ENCODE data around the gene N4BP2L1. TPM values are rescaled to one million over a fixed set of nuclear protein-coding genes. Genes with fewer than 3 reads are reported as not detected.

The N4BP2L1 gene
- total and polyA plus RNA-seq, 2 of the 8 experiments (the other 6 are each of a cell fraction or from before 2014, with no cell fraction given) = 1.3 to 3.1 TPM

GRCh38 chr13:32423592-32423991, 4.3 kb downstream of the N4BP2L1 start:
- H3K4me2 ChIP-seq (ENCODE audit: insufficient read depth in 1 of 2, low read depth in 2 of 2, low read length in 2 of 2) = no peak overlapping the region
- H2BK120ac ChIP-seq (replicated peaks; ENCODE audit: low read depth, low read length) = no peak overlapping the region
- DNase-seq (ENCODE audit: low read depth in 1 of 2, low spot score in 2 of 2) = no peak
- H3K79me1 ChIP-seq (ENCODE audit: low read depth, low read length) = no peaks in the 10 kb centered on the region; the same call in 1 of the 2 replicates
- no peak for FAIRE-seq
- no peak overlapping the region for H4K5ac ChIP-seq (ENCODE audit: insufficient read length, low read depth, low read length)
- no peaks in the 10 kb centered on the region for H3K36me3 ChIP-seq (ENCODE audit: control insufficient read depth in 2 of 4, insufficient read depth in 4 of 4, low read length in 3 of 4)
- H4K8ac ChIP-seq (ENCODE audit: extremely low read depth, insufficient read depth, low read length) = no peak overlapping the region
- peaks cover 5% of the 10 kb centered on the region; the same call in 1 of the 2 replicates for H3K23me2 ChIP-seq (ENCODE audit: low read depth, low read length)
- H3K4me3 ChIP-seq (ENCODE audit: extremely low read depth in 1 of 4, insufficient read depth in 2 of 4, low read depth in 3 of 4, low read length in 4 of 4) = no peak overlapping the region
- H3K14ac ChIP-seq (ENCODE audit: insufficient read length) = no peak overlapping the region
- H2AFZ ChIP-seq (ENCODE audit: low read length) = no peak overlapping the region
- no peak overlapping the region for H3K56ac ChIP-seq (replicated peaks; ENCODE audit: insufficient read length, low read depth, low read length)
- no peak overlapping the region for H3K9ac ChIP-seq (replicated peaks in 1 of 4; ENCODE audit: extremely low read depth in 1 of 4, low read depth in 3 of 4, low read length in 3 of 4)
- no peak overlapping the region for H3K23ac ChIP-seq (ENCODE audit: insufficient read length)
- H2AK5ac ChIP-seq (ENCODE audit: low read depth, low read length) = no peak overlapping the region
- H3K79me2 ChIP-seq (ENCODE audit: control insufficient read depth in 1 of 2, insufficient read depth in 2 of 2, low read length in 2 of 2) = no peaks in the 10 kb centered on the region
- no peak overlapping the region for H2BK20ac ChIP-seq (ENCODE audit: low read length)
- H3K27ac ChIP-seq (ENCODE audit: low read depth, low read length) = no peak overlapping the region
- H2BK12ac ChIP-seq (ENCODE audit: low read depth, low read length) = no peak overlapping the region
- ChIA-PET CTCF (ENCODE audit: partially characterized antibody) (no interaction called here), POLR2A (ENCODE audit: partially characterized antibody) (interaction anchor here (0.8 to 3.1 kb wide), 2 partner anchors 14 to 108 kb away, joined by 3 to 15 read pairs; no protein-coding TSS in a partner anchor)
- TF ChIP-seq SUZ12 (IDR thresholded peaks at IDR 0.05; ENCODE audit: low read length) (no peak), KDM4A (IDR thresholded peaks at IDR 0.05; ENCODE audit: low read depth, low read length, severe bottlenecking) (no peak), USF2 (IDR thresholded peaks at IDR 0.05; ENCODE audit: low read length) (no peak), JUND (IDR thresholded peaks at IDR 0.05; ENCODE audit: low read length) (no peak), CBX8 (IDR thresholded peaks at IDR 0.05; ENCODE audit: borderline replicate concordance, low read depth, low read length) (no peak), CBX5 (IDR thresholded peaks at IDR 0.05; ENCODE audit: low read depth, low read length) (no peak), KDM1A (IDR thresholded peaks at IDR 0.05; ENCODE audit: borderline replicate concordance, low read length) (no peak), RFX5 (IDR thresholded peaks at IDR 0.05; ENCODE audit: borderline replicate concordance, low read depth, low read length) (no peak), POLR2A (IDR thresholded peaks at IDR 0.05; ENCODE audit: control extremely low read depth in 1 of 2, low read depth in 2 of 2, low read length in 2 of 2) (no peak), SP1 (IDR thresholded peaks at IDR 0.05; ENCODE audit: low read depth, low read length) (no peak), MAFK (IDR thresholded peaks at IDR 0.05; ENCODE audit: low read depth, low read length) (no peak), TAF7 (optimal IDR thresholded peaks at IDR 0.05; ENCODE audit: borderline replicate concordance, low read depth, low read length) (no peak), NRF1 (IDR thresholded peaks at IDR 0.05; ENCODE audit: low read depth, low read length) (no peak), CREB1 (IDR thresholded peaks at IDR 0.05) (no peak), SP4 (IDR thresholded peaks at IDR 0.05; ENCODE audit: low read length) (no peak)
- peaks cover 4% of the 10 kb centered on the region in 4 experiments; a peak in 6 of 7 replicates for H3K4me1 ChIP-seq (replicated peaks in 1 of 4; ENCODE audit: control insufficient read depth in 3 of 4, insufficient read depth in 4 of 4, low read length in 3 of 4)
- H4K91ac ChIP-seq (replicated peaks; ENCODE audit: insufficient read length, low read length) = no peak overlapping the region
- no peak overlapping the region for H2BK15ac ChIP-seq (ENCODE audit: low read length)
- no peak overlapping the region for H3K18ac ChIP-seq (ENCODE audit: extremely low read depth, low read length)
- 93% methylated on average over 3 of the region's 3 CpGs; no CpG with 5 or more reads in 1 of the 2 experiments for WGBS, 2 experiments (ENCODE audit: extremely low coverage in 1 of 2, insufficient coverage in 1 of 2, insufficient read length in 1 of 2, insufficient replicate concordance in 2 of 2, low coverage in 1 of 2, low lambda C conversion rate in 2 of 2, missing lambda C conversion rate in 1 of 2)
- no peak overlapping the region for H3K4ac ChIP-seq (replicated peaks; ENCODE audit: insufficient read length, low read depth, low read length)
- peaks cover 0 to 2% of the 10 kb centered on the region in 2 experiments for H4K20me1 ChIP-seq (replicated peaks in 1 of 2; ENCODE audit: control insufficient read depth in 1 of 2, insufficient read depth in 2 of 2, low read length in 2 of 2)
- H3K9me3 ChIP-seq (ENCODE audit: insufficient read depth in 2 of 2, low read depth in 1 of 2, low read length in 1 of 2) = peaks cover 4 to 5% of the 10 kb centered on the region in 2 experiments; a peak in 2 of 4 replicates
- H2BK5ac ChIP-seq (ENCODE audit: low read depth, low read length) = no peak overlapping the region
- H3K27me3 ChIP-seq (replicated peaks in 1 of 4; ENCODE audit: control insufficient read depth in 3 of 4, extremely low read depth in 1 of 4, insufficient read depth in 3 of 4, low read length in 3 of 4) = peaks cover 0 to 10% (median 6%) of the 10 kb centered on the region in 4 experiments; a peak in 5 of 7 replicates

Measured in H1 (cell line).